GM12872 (cell line): ENCODE measurements around the gene CLASRP.

Experiments
- TF ChIP-seq, protein P1 (sequence below): IDR thresholded peaks from 3 replicates; pipeline ENCODE4 v1.5.1; 2011; ENCODE audit warnings: low read depth, mild to moderate bottlenecking, low read length, moderate library complexity; ENCODE audit not compliant: insufficient read depth

The CLASRP gene

GRCh38 chr19:45118106-45118505 is 79.3 kb downstream of the CLASRP start:
- TF ChIP-seq, protein P1, sequence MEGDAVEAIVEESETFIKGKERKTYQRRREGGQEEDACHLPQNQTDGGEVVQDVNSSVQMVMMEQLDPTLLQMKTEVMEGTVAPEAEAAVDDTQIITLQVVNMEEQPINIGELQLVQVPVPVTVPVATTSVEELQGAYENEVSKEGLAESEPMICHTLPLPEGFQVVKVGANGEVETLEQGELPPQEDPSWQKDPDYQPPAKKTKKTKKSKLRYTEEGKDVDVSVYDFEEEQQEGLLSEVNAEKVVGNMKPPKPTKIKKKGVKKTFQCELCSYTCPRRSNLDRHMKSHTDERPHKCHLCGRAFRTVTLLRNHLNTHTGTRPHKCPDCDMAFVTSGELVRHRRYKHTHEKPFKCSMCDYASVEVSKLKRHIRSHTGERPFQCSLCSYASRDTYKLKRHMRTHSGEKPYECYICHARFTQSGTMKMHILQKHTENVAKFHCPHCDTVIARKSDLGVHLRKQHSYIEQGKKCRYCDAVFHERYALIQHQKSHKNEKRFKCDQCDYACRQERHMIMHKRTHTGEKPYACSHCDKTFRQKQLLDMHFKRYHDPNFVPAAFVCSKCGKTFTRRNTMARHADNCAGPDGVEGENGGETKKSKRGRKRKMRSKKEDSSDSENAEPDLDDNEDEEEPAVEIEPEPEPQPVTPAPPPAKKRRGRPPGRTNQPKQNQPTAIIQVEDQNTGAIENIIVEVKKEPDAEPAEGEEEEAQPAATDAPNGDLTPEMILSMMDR = no peak

DNA sequence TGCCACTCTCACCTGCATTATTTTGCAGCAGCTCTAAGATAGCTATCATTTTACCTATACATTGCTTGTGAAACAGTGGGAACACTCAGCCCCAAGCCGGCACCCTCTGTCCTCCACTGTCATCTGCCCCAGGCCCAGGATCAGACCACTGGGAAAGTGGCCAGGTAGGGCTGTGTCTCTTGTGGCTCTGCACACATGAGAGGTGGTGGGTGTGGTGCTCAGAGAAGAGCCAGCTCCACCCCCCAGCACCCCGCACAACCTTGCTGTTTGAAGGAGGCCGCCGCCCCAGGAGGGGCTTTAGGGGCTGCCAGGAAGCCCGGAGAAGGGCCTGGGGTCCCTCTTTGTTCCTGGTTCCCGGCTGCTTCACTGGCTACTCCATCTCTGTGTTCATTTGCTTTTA is 80.7 kb downstream of the CLASRP start:
- TF ChIP-seq, protein P1 = no peak
